ENCODE measurements around the gene PDK3. TPM values are rescaled to one million over a fixed set of nuclear protein-coding genes. Genes with fewer than 3 reads are reported as not detected.

Gene PDK3
- total RNA-seq, 1 experiment from 2014 or later, result 3.8 TPM

DNA sequence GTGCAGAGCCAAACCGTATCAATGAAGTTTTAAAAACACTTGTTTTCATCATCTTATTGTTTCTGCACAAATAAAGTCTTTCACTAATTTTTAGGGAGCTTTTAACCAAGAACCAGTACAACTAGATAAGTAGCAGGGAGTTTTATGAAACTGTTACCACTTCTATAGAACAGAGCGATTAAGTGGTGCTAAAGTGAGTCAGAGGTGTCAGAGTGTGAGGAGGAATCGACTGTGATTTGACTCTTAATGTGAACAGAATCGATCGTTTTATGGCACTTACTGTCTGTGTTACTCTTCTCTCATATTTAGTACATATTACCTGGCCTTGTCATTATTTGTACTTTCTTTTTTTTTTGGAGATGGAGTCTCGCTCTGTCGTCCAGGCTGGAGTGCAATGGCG lies 43.3 kb downstream of the PDK3 start:
- Histone ChIP-seq H3K27me3 (no peaks in the 10 kb centered on the region), H3K9me3 (no peaks in the 10 kb centered on the region)
- no peak for DNase-seq

DNA sequence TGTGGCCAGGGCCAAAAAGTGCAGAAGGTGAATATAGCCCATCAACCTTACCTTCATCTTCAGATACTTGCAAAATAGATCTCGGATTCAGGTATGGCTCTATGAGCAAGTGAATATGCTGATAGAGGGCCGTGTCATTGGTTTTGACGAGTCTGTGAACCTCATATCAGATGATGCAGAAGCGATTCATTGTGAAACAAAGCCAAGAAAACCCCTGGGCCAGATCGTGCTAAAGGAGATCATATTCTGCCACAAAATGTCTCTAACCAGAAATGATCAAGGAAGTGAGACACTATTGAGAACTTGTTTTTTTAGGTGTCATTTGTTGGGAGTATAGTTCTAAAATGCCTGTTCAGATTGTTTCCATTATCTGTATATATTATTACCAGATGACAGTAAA lies 48.3 kb downstream of the PDK3 start:
- no peaks in the 10 kb centered on the region for H3K27me3 ChIP-seq
- no peak for DNase-seq
- H3K36me3 ChIP-seq, result no peaks in the 10 kb centered on the region
- no peak overlapping the region for H3K4me3 ChIP-seq
- no peaks in the 10 kb centered on the region for H3K9me3 ChIP-seq

More for the DNA sequence above, 43.3 kb downstream of the PDK3 start:
- H3K36me3 ChIP-seq, result no peaks in the 10 kb centered on the region
- H3K4me3 ChIP-seq, result no peak overlapping the region

GRCh38 chrX:24515447-24515846 lies 50.4 kb downstream of the PDK3 start:
- Histone ChIP-seq H3K27me3 (no peaks in the 10 kb centered on the region), H3K4me3 (no peak overlapping the region), H3K36me3 (no peaks in the 10 kb centered on the region), H3K9me3 (no peaks in the 10 kb centered on the region)
- no peak for DNase-seq

GRCh38 chrX:24520472-24520871 lies 55.4 kb downstream of the PDK3 start:
- Histone ChIP-seq H3K9me3 (no peaks in the 10 kb centered on the region), H3K4me3 (no peak overlapping the region), H3K36me3 (no peaks in the 10 kb centered on the region), H3K27me3 (no peaks in the 10 kb centered on the region)
- DNase-seq, result no peak

DNA sequence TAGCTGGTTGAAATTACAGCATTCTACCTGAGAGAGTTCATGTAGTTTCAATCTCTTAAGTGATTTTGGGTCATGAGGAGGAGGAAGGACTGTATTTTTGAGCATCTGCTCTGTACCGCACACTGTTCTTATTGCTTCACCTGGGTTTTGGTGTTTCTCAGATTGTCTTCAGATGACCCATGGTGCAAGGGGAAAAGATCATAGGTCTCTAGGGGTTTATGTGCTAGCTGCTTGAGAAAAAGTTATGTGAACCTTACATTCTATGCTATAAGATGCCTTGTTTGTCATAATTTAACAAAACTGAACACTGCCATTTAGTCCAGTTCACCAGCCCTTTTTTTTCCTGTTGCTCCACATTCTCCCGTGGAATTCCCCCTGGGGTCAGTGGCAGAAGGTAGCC lies 60.4 kb downstream of the PDK3 start:
- Histone ChIP-seq H3K9me3 (no peaks in the 10 kb centered on the region), H3K27me3 (no peaks in the 10 kb centered on the region), H3K4me3 (no peak overlapping the region), H3K36me3 (no peaks in the 10 kb centered on the region)
- DNase-seq, result no peak

DNA sequence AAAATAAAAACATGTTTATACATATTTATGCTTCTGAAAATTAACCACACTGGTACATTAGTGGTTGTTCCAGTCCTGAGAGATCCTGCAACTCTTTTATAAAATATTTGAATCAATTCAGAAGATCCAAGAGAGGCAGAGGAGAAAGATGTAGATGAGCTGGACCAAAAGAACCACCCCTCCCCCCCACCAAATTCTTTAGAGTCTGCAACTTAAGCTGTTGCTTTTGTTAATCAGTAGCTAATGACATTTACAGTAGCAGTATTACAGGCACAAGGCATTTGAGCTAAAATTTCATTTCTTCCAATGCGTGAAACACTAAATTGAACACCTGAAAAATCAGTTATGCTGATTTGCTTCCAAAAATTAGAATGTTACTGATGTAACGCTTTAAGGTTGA lies 61.5 kb downstream of the PDK3 start:
- H3K27me3 ChIP-seq, result no peaks in the 10 kb centered on the region
- no peak overlapping the region for H3K4me3 ChIP-seq
- no peaks in the 10 kb centered on the region for H3K9me3 ChIP-seq
- DNase-seq, result no peak
- H3K36me3 ChIP-seq, result no peaks in the 10 kb centered on the region

GRCh38 chrX:24528605-24529004 lies 63.5 kb downstream of the PDK3 start:
- Histone ChIP-seq H3K27me3 (no peaks in the 10 kb centered on the region), H3K4me3 (no peak overlapping the region), H3K36me3 (no peaks in the 10 kb centered on the region), H3K9me3 (no peaks in the 10 kb centered on the region)
- DNase-seq, result no peak

DNA sequence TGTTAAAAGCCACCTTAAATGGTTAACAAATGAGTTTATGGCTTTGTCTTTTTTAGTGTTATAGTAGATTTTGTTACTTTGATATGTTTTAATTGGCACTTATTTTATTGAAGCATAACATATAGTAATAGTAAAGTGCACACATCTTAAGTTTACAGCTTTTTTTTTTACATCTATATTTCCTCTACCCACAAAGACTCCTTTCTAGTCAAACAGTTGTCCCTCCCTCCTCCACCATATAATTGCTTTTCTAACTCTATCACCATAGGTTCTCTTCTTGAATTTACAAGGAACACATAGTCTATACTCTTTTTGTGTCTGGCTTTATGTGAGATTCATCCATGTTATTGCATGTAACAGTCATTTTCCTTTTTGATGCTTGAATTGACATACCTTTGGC lies 71.5 kb downstream of the PDK3 start:
- no peaks in the 10 kb centered on the region for H3K9me3 ChIP-seq
- H3K36me3 ChIP-seq, result no peaks in the 10 kb centered on the region
- DNase-seq, result no peak
- no peak overlapping the region for H3K4me3 ChIP-seq
- no peaks in the 10 kb centered on the region for H3K27me3 ChIP-seq

GRCh38 chrX:24542756-24543155 lies 77.7 kb downstream of the PDK3 start:
- Histone ChIP-seq H3K27me3 (no peaks in the 10 kb centered on the region; the same call in 1 of the 2 replicates), H3K9me3 (no peaks in the 10 kb centered on the region), H3K36me3 (no peaks in the 10 kb centered on the region), H3K4me3 (no peak overlapping the region)
- DNase-seq, result no peak

GRCh38 chrX:24547961-24548360 lies 82.9 kb downstream of the PDK3 start:
- no peak for DNase-seq
- Histone ChIP-seq H3K9me3 (no peaks in the 10 kb centered on the region), H3K36me3 (no peaks in the 10 kb centered on the region), H3K4me3 (no peak overlapping the region), H3K27me3 (no peaks in the 10 kb centered on the region; the same call in 1 of the 2 replicates)

GRCh38 chrX:24550166-24550565 lies 85.1 kb downstream of the PDK3 start:
- DNase-seq, result no peak
- no peaks in the 10 kb centered on the region for H3K9me3 ChIP-seq
- H3K36me3 ChIP-seq, result no peaks in the 10 kb centered on the region
- no peaks in the 10 kb centered on the region; the same call in 1 of the 2 replicates for H3K27me3 ChIP-seq
- no peak overlapping the region for H3K4me3 ChIP-seq

DNA sequence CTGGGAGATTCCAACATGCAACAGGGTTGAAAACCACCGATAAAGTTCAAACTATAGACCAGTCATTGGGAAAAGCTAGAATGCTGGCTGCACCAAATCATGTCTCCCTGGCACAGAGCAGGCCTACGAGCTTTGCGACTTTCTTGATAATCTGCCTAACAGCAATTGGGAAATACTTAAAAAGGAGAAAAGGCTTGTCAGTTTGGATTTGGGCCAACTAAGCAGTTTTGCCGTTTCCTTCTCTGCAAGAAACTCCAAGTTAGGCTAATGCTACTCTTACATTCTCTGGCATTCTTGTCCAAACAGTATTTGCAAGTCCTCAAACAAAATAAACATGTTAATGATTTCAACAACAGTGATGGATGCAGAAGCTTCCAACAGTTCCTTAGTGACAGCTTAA lies 87.9 kb downstream of the PDK3 start:
- no peaks in the 10 kb centered on the region for H3K27me3 ChIP-seq
- H3K9me3 ChIP-seq, result no peaks in the 10 kb centered on the region
- no peaks in the 10 kb centered on the region for H3K36me3 ChIP-seq
- no peak overlapping the region for H3K4me3 ChIP-seq
- no peak for DNase-seq

DNA sequence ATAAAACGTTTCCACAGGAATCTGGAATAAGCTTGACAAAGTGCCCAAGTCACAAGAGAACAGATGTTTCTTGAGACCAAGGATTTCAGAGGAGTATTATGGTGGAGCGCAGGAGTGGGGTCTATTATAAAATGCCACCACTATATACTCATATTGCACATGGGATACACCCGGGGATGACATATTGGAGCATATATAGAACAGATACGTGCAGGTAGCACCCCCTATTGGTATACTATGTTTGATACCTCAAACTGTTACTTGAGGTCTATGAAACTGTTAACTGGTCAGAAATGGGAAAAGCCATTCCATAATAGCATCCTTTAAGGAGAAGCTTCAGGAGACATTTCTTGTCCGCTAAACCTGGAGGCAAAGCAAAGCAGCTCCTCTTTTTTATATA lies 96.0 kb downstream of the PDK3 start:
- Histone ChIP-seq H3K4me3 (no peak overlapping the region), H3K9me3 (no peaks in the 10 kb centered on the region), H3K27me3 (no peaks in the 10 kb centered on the region), H3K36me3 (no peaks in the 10 kb centered on the region)
- no peak for DNase-seq

- no peak overlapping the region for H3K4me3 ChIP-seq
- no peak for DNase-seq
- H3K27me3 ChIP-seq, result no peaks in the 10 kb centered on the region
- no peaks in the 10 kb centered on the region for H3K9me3 ChIP-seq
- H3K36me3 ChIP-seq, result no peaks in the 10 kb centered on the region
Observed at GRCh38 chrX:24563291-24564010, 98.4 kb downstream of the PDK3 start.

GRCh38 chrX:24566240-24566639 lies 101.2 kb downstream of the PDK3 start:
- Histone ChIP-seq H3K4me3 (no peak overlapping the region), H3K9me3 (no peaks in the 10 kb centered on the region), H3K27me3 (no peaks in the 10 kb centered on the region), H3K36me3 (no peaks in the 10 kb centered on the region)
- DNase-seq, result no peak

DNA sequence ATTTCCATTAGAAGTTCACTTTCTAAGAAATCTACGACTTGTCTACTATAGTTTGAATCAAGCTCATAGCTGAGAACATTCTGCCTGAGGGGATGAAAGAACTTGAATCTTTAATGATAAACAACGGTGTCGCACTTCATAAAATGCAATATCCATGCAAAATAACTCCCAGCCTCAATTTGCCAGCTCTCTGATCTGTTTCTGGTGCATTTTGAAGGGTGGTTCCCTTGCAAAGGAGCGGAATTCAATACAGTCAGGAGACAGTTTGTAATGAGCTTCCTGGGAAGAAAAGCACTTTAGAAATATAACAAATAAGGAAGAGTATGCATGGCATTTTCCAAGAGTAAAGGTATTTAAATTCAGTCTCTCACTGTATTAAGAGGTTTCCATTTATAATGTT lies 102.1 kb downstream of the PDK3 start:
- Histone ChIP-seq H3K36me3 (no peaks in the 10 kb centered on the region), H3K4me3 (no peak overlapping the region), H3K27me3 (no peaks in the 10 kb centered on the region), H3K9me3 (no peaks in the 10 kb centered on the region)
- DNase-seq, result no peak

DNA sequence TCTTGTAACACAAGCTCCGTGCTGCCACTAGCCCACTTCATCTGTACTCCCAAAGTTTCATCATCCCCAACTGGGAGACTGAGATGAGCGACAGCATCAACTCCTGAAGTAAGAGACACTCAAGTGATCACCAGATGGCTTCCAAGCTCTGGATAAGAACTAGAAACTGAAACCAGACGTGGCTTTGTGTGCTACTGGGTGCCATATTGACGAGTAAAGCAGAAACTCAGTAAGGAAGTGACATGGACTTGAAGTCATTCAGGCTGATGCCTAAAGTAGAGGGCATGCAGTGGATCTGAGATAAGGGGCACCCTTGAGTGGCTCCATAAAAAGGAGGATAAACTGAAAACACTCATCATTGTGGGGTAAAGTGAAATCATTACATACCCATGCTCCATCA lies 109.7 kb downstream of the PDK3 start:
- no peak for DNase-seq
- Histone ChIP-seq H3K9me3 (no peaks in the 10 kb centered on the region), H3K4me3 (no peak overlapping the region)

GRCh38 chrX:24575496-24575895 lies 110.4 kb downstream of the PDK3 start:
- DNase-seq, result no peak
- Histone ChIP-seq H3K9me3 (no peaks in the 10 kb centered on the region), H3K36me3 (no peaks in the 10 kb centered on the region), H3K27me3 (no peaks in the 10 kb centered on the region), H3K4me3 (no peak overlapping the region)

More for the DNA sequence above, 109.7 kb downstream of the PDK3 start:
- Histone ChIP-seq H3K36me3 (no peaks in the 10 kb centered on the region), H3K27me3 (no peaks in the 10 kb centered on the region)

DNA sequence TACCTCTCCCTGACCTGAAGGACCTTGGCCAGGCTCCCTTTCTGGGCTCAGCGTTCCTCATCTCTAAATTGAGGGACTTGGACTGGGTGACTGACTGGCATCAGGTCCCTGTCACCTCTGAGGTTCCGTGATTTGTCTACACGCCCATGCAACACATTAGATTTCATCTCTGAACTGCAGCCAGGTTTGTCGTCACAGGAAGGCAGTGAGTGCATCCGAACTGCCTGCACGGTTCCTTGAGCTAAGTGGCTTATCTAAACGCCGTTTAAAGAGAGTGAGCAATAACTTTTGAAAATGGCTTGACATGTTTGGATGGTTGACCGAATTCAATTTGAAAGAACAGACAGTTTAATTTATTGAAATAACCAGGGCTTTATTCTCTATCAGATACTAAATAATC lies 112.0 kb downstream of the PDK3 start:
- Histone ChIP-seq H3K4me3 (no peak overlapping the region), H3K27me3 (no peaks in the 10 kb centered on the region), H3K36me3 (no peaks in the 10 kb centered on the region), H3K9me3 (no peaks in the 10 kb centered on the region)
- DNase-seq, result no peak

Data from MG63 (cell line).